PC-3 (cell line): ENCODE data around the gene PIGZ. TPM values are rescaled to one million over a fixed set of nuclear protein-coding genes. Genes with fewer than 3 reads are reported as not detected.

Source experiments
- ATAC-seq: fragments of 200-7000 bp; cut with Tn5 transposase; 2 replicates; pipeline ENCODE4 v1.9.1; 2020; ENCODE audit warnings: mild to moderate bottlenecking, moderate library complexity
- BruUV-seq: library from RNA; stranded (reverse); fragments of 400-500 nt; replicated peaks from 2 replicates; lab custom pipeline; 2021; lab: Mats Ljungman, UMichigan
- CTCF ChIA-PET: fragments of 300-600 bp; sonication (Branson Sonifier 250); formaldehyde crosslinking; loops from one replicate; lab custom pipeline; 2022; ENCODE audit warnings: antibody characterized with exemption; lab: Charles Lee
- POLR2A ChIA-PET: fragments of 300-600 bp; sonication (Branson Sonifier 250); formaldehyde crosslinking; loops from one replicate; lab custom pipeline; 2022; ENCODE audit warnings: antibody characterized with exemption; ENCODE audit not compliant: unreplicated experiment; lab: Charles Lee
- DNase-seq: peaks from one replicate; pipeline ENCODE4 v3.0.0-alpha.2; 2015
- H2AFZ ChIP-seq: fragments of 300-600 bp; sonication (generic); 2 replicates; pipeline ENCODE4 v1.6.0; 2016; ENCODE audit warnings: antibody characterized with exemption, low read length
- H3F3A ChIP-seq: fragments of 300-600 bp; sonication (generic); one replicate; pipeline ENCODE4 v1.6.0; 2017; ENCODE audit warnings: antibody characterized with exemption, low read length, control low read depth, mild to moderate bottlenecking; ENCODE audit not compliant: unreplicated experiment
- H3K27ac ChIP-seq: fragments of 300-600 bp; sonication (generic); 2 replicates; pipeline ENCODE4 v1.5.1; 2016; ENCODE audit warnings: mild to moderate bottlenecking, low read length
- H3K27me3 ChIP-seq: fragments of 300-600 bp; sonication (generic); 2 replicates; pipeline ENCODE4 v1.6.1; 2016; ENCODE audit warnings: low read length, mixed read lengths
- H3K36me3 ChIP-seq: fragments of 300-600 bp; sonication (generic); 2 replicates; pipeline ENCODE4 v1.6.1; 2016; ENCODE audit warnings: low read depth, mixed run types, low read length, mixed read lengths
- H3K4me1 ChIP-seq: fragments of 300-600 bp; sonication (generic); 2 replicates; pipeline ENCODE4 v1.5.1; 2016; ENCODE audit warnings: low read length; ENCODE audit not compliant: insufficient read depth
- H3K4me2 ChIP-seq: fragments of 300-600 bp; sonication (generic); 2 replicates; pipeline ENCODE4 v1.6.0; 2016; ENCODE audit warnings: low read length
- H3K4me3 ChIP-seq: fragments of 300-600 bp; sonication (generic); 2 replicates; pipeline ENCODE4 v1.5.1; 2016; ENCODE audit warnings: mild to moderate bottlenecking, low read length, mixed read lengths
- H3K79me2 ChIP-seq: fragments of 300-600 bp; sonication (generic); 2 replicates; pipeline ENCODE4 v1.6.1; 2017; ENCODE audit warnings: low read length, mixed read lengths
- H3K9ac ChIP-seq: fragments of 300-600 bp; sonication (generic); 2 replicates; pipeline ENCODE4 v1.6.0; 2016; ENCODE audit warnings: mild to moderate bottlenecking, low read length
- H3K9me2 ChIP-seq: fragments of 300-600 bp; sonication (generic); replicated peaks from 2 replicates; pipeline ENCODE4 v1.6.1; 2016; ENCODE audit warnings: mixed run types, low read length, mixed read lengths
- H3K9me3 ChIP-seq: fragments of 300-600 bp; sonication (generic); 2 replicates; pipeline ENCODE4 v1.6.1; 2016; ENCODE audit warnings: low read length, mixed read lengths
- H4K20me1 ChIP-seq: fragments of 300-600 bp; sonication (generic); 2 replicates; pipeline ENCODE4 v1.6.1; 2016; ENCODE audit warnings: low read length, mixed read lengths
- CTCF ChIP-seq: fragments of 300-600 bp; sonication (generic); conservative IDR thresholded peaks from 2 replicates; pipeline ENCODE4 v1.5.1; 2017; ENCODE audit warnings: antibody characterized with exemption, low read depth, mild to moderate bottlenecking, low read length
- EZH2 ChIP-seq: fragments of 300-600 bp; sonication (generic); IDR thresholded peaks from one replicate; pipeline ENCODE4 v1.6.1; 2017; ENCODE audit warnings: antibody characterized with exemption, mild to moderate bottlenecking, low read length; ENCODE audit not compliant: unreplicated experiment
- EZH2phosphoT487 ChIP-seq: fragments of 300-600 bp; sonication (generic); IDR thresholded peaks from 2 replicates; pipeline ENCODE4 v1.6.1; 2018; ENCODE audit warnings: mild to moderate bottlenecking, antibody characterized with exemption, low read length, borderline replicate concordance
- intact Hi-C: fragments of 100-400 bp; cut with micrococcal nuclease; formaldehyde crosslinking; loops from 2 replicates; pipeline ENCODE4 v1.9.0; 2023
- total RNA-seq: library from RNA; depleted of rRNA; stranded (reverse); fragments of >200 nt; gene quantifications from 2 replicates; pipeline ENCODE4 v1.2.3, GENCODE V29; 2014

PIGZ gene
- total RNA-seq, 1 experiment from 2014 or later, result 1.6 TPM

GRCh38 chr3:196966526-196967401 is 1.9 kb downstream of the PIGZ start:
- Histone ChIP-seq H3K9me3 (no peaks in the 10 kb centered on the region), H3K79me2 (0 out of 2 replicates have a peak, but pooled peaks cover 5% of the 10 kb centered on the region), H3K27ac (no peak overlapping the region), H4K20me1 (no peaks in the 10 kb centered on the region), H3K4me3 (no peak overlapping the region), H3F3A (no peaks in the 10 kb centered on the region), H3K27me3 (no peaks in the 10 kb centered on the region), H2AFZ (no peak overlapping the region), H3K36me3 (no peaks in the 10 kb centered on the region), H3K4me1 (peaks cover 6% of the 10 kb centered on the region; the same call in 1 of the 2 replicates), H3K9ac (no peak overlapping the region), H3K4me2 (no peak overlapping the region), H3K9me2 (no peaks in the 10 kb centered on the region)
- POLR2A ChIA-PET, result no interaction called here
- intact Hi-C loops, result no loop called here
- DNase-seq, result no peak
- CTCF ChIA-PET, result no interaction called here
- ATAC-seq, result no peak
- no TSS peak for BruUV-seq
- no peak for TF ChIP-seq CTCF
- TF ChIP-seq EZH2phosphoT487, result no peak
- TF ChIP-seq EZH2, result no peak

GRCh38 chr3:196965804-196966173 is 2.8 kb downstream of the PIGZ start:
- no peak overlapping the region for H3K4me2 ChIP-seq
- H3K27me3 ChIP-seq, result no peaks in the 10 kb centered on the region
- no peak overlapping the region for H3K27ac ChIP-seq
- no peak overlapping the region for H3K4me3 ChIP-seq
- no peaks in the 10 kb centered on the region for H3F3A ChIP-seq
- no peak overlapping the region for H3K9ac ChIP-seq
- H2AFZ ChIP-seq, result no peak overlapping the region
- H3K9me2 ChIP-seq, result no peaks in the 10 kb centered on the region
- intact Hi-C loops, result no loop called here
- peaks cover 6% of the 10 kb centered on the region; the same call in 1 of the 2 replicates for H3K4me1 ChIP-seq
- ATAC-seq, result no peak
- DNase-seq, result no peak
- ChIA-PET CTCF (no interaction called here), POLR2A (no interaction called here)
- H3K79me2 ChIP-seq, result 0 out of 2 replicates have a peak, but pooled peaks cover 5% of the 10 kb centered on the region
- H3K36me3 ChIP-seq, result no peaks in the 10 kb centered on the region
- TF ChIP-seq EZH2phosphoT487 (no peak), EZH2 (no peak), CTCF (no peak)
- H3K9me3 ChIP-seq, result no peaks in the 10 kb centered on the region
- BruUV-seq, result no TSS peak
- H4K20me1 ChIP-seq, result no peaks in the 10 kb centered on the region
